ENCODE measurements around the gene IGF1R. TPM values are rescaled to one million over a fixed set of nuclear protein-coding genes. Genes with fewer than 3 reads are reported as not detected.

Gene IGF1R
- total and polyA plus RNA-seq, 2 donors (not counting 3 experiments of a cell fraction or from before 2014, with no cell fraction given), result 16.1 to 59.1 TPM

DNA sequence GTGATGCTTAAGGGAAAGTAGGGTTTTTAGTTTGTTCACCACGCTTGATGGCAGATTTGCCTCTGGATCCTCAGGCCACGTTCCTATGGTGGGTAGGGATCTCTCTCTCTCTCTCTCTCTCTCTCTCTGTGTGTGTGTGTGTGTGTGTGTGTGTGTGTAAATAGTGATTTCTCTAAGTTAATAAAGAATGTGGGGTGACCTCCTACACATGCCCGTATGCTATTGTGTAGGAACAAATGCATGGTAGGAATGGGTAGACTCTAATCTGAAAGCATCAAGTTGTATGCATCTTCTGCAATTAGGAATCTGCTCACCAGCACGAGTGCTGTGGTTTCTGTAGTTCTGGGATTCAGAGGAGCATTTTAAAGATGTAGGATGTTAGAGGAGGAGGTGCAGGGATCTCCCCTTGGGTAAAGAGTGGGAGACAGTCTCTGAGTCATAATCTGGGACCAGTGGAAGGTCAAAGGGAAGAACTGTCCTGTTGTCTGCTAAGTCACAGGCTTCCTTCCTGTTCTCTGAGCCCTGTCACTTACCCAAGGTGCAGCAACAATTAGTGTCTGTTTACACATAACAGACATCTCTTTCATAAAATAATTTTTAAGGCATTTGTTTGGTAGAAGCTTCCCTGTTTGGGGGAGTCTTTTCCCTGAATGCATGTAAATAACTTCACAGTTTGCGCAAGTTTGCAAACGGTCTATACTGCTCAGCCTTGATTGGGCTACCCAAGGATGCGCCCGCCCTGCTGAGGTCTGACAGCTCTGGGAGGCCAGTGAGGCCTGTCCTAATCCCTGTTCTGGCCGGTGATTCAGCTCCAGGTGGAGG is 139.8 kb downstream of the IGF1R start:
- Histone ChIP-seq H3K9ac (replicated peaks; ENCODE audit: extremely low read depth, insufficient read depth, low read length) (no peak overlapping the region), H3K4me3 (replicated peaks in 1 of 3; ENCODE audit: insufficient read depth in 1 of 3, low read depth in 1 of 3, low read length in 3 of 3) (no peak overlapping the region), H3K27ac (ENCODE audit: insufficient read depth, low read depth, low read length) (no peak overlapping the region), H3K9me3 (replicated peaks; ENCODE audit: control insufficient read depth, insufficient read depth, low read length) (no peaks in the 10 kb centered on the region), H3K4me1 (ENCODE audit: control insufficient read depth, extremely low read depth, insufficient read depth, low read length) (peaks cover 3% of the 10 kb centered on the region), H3K9me1 (replicated peaks; ENCODE audit: control insufficient read depth, extremely low read depth, insufficient read depth, low read length) (no peaks in the 10 kb centered on the region), H3K27me3 (ENCODE audit: control insufficient read depth in 2 of 2, insufficient read depth in 2 of 2, low read length in 2 of 2) (no peaks in the 10 kb centered on the region), H4K20me1 (replicated peaks; ENCODE audit: control insufficient read depth, extremely low read depth, insufficient read depth, low read length) (peaks cover 5% of the 10 kb centered on the region), H3K36me3 (ENCODE audit: control insufficient read depth in 2 of 2, extremely low read depth in 1 of 2, insufficient read depth in 2 of 2, low read length in 2 of 2) (no peaks in the 10 kb centered on the region), H3K4me2 (ENCODE audit: insufficient read depth, low read length) (peak overlapping the region; percentile 9), H3K79me2 (ENCODE audit: control insufficient read depth, insufficient read depth, low read length) (peaks cover 7% of the 10 kb centered on the region), H2AFZ (ENCODE audit: low read depth, low read length) (no peak overlapping the region)
- BruUV-seq (replicated peaks), result no TSS peak
- ChIA-PET CTCF (interaction anchor here (0.9 to 1.8 kb wide), 2 partner anchors 63 kb away, joined by 3 to 7 read pairs; no protein-coding TSS in a partner anchor), POLR2A (no interaction called here)
- dilution Hi-C loops (cut with MboI; ENCODE audit: extremely low pct_ligation_motif_present, low sequenced_read_pairs) (no loop called here), intact Hi-C loops (cut with micrococcal nuclease) (loop anchor here (10.0 kb wide), 1 partner anchor 343 kb away; no protein-coding TSS in a partner anchor)
- peak; percentile 41 for TF ChIP-seq FOS (IDR thresholded peaks at IDR 0.05; ENCODE audit: borderline replicate concordance, insufficient read depth, low read length)
- no peak for TF ChIP-seq POLR2A (IDR thresholded peaks at IDR 0.05; ENCODE audit: low read depth, low read length)
- peak; percentile 49 for FAIRE-seq
- no peak for DNase-seq (ENCODE audit: low read depth, low spot score)

DNA sequence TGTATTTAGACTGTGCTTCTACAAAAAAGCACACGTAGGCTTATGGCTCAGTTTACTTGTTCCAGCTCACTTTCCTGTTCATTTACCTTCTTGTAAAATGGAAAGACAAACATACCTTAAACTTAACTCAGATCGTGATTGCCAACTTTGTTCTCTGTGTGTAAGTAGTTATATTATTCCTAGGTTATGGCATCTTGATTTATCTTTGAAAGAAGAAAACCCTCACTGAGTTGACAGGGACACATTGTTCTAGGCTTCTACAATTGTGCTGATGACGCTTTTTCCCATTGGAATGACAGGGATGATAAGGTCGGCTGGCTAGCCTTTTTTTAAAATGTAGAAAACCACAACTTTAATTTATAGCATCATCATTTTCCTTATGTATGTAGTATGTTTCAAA is 140.7 kb downstream of the IGF1R start:
- no peaks in the 10 kb centered on the region for H3K9me3 ChIP-seq (replicated peaks; ENCODE audit: control insufficient read depth, insufficient read depth, low read length)
- DNase-seq (ENCODE audit: low read depth, low spot score) (no peak), FAIRE-seq (no peak)
- dilution Hi-C loops (cut with MboI; ENCODE audit: extremely low pct_ligation_motif_present, low sequenced_read_pairs) (no loop called here), intact Hi-C loops (cut with micrococcal nuclease) (loop anchor here (10.0 kb wide), 1 partner anchor 344 kb away; no protein-coding TSS in a partner anchor)
- ChIA-PET POLR2A (no interaction called here), CTCF (interaction anchor here (1.8 kb wide), 1 partner anchor 62 kb away, joined by 7 read pairs; no protein-coding TSS in a partner anchor)
- peaks cover 5% of the 10 kb centered on the region for H4K20me1 ChIP-seq (replicated peaks; ENCODE audit: control insufficient read depth, extremely low read depth, insufficient read depth, low read length)
- H3K36me3 ChIP-seq (ENCODE audit: control insufficient read depth in 2 of 2, extremely low read depth in 1 of 2, insufficient read depth in 2 of 2, low read length in 2 of 2), result no peaks in the 10 kb centered on the region
- no peak overlapping the region for H2AFZ ChIP-seq (ENCODE audit: low read depth, low read length)
- BruUV-seq (replicated peaks), result no TSS peak
- H3K79me2 ChIP-seq (ENCODE audit: control insufficient read depth, insufficient read depth, low read length), result peaks cover 7% of the 10 kb centered on the region
- TF ChIP-seq POLR2AphosphoS5 (IDR thresholded peaks at IDR 0.05; ENCODE audit: insufficient read depth, low read depth, low read length), result no peak
- TF ChIP-seq, protein P1, sequence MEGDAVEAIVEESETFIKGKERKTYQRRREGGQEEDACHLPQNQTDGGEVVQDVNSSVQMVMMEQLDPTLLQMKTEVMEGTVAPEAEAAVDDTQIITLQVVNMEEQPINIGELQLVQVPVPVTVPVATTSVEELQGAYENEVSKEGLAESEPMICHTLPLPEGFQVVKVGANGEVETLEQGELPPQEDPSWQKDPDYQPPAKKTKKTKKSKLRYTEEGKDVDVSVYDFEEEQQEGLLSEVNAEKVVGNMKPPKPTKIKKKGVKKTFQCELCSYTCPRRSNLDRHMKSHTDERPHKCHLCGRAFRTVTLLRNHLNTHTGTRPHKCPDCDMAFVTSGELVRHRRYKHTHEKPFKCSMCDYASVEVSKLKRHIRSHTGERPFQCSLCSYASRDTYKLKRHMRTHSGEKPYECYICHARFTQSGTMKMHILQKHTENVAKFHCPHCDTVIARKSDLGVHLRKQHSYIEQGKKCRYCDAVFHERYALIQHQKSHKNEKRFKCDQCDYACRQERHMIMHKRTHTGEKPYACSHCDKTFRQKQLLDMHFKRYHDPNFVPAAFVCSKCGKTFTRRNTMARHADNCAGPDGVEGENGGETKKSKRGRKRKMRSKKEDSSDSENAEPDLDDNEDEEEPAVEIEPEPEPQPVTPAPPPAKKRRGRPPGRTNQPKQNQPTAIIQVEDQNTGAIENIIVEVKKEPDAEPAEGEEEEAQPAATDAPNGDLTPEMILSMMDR (IDR thresholded peaks at IDR 0.05; ENCODE audit: extremely low read depth in 1 of 2, insufficient read depth in 1 of 2, low read depth in 1 of 2, low read length in 2 of 2), result no peak
- TF ChIP-seq, protein P2, sequence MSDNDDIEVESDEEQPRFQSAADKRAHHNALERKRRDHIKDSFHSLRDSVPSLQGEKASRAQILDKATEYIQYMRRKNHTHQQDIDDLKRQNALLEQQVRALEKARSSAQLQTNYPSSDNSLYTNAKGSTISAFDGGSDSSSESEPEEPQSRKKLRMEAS (IDR thresholded peaks at IDR 0.05; ENCODE audit: insufficient read depth, insufficient read length), result no peak
- no peak for TF ChIP-seq MYC (IDR thresholded peaks at IDR 0.05; ENCODE audit: low read depth, low read length)
- no peak for TF ChIP-seq EZH2 (IDR thresholded peaks at IDR 0.05; ENCODE audit: borderline replicate concordance, low read depth, low read length, severe bottlenecking)
- no peak for TF ChIP-seq POLR2A (IDR thresholded peaks at IDR 0.05; ENCODE audit: low read depth, low read length)
- H3K9ac ChIP-seq (replicated peaks; ENCODE audit: extremely low read depth, insufficient read depth, low read length), result no peak overlapping the region
- no peak overlapping the region for H3K4me3 ChIP-seq (replicated peaks in 1 of 3; ENCODE audit: insufficient read depth in 1 of 3, low read depth in 1 of 3, low read length in 3 of 3)
- H3K4me2 ChIP-seq (ENCODE audit: insufficient read depth, low read length), result no peak overlapping the region
- H3K27ac ChIP-seq (ENCODE audit: insufficient read depth, low read depth, low read length), result no peak overlapping the region
- peaks cover 3% of the 10 kb centered on the region for H3K4me1 ChIP-seq (ENCODE audit: control insufficient read depth, extremely low read depth, insufficient read depth, low read length)
- no peaks in the 10 kb centered on the region for H3K9me1 ChIP-seq (replicated peaks; ENCODE audit: control insufficient read depth, extremely low read depth, insufficient read depth, low read length)
- no peaks in the 10 kb centered on the region for H3K27me3 ChIP-seq (ENCODE audit: control insufficient read depth in 2 of 2, insufficient read depth in 2 of 2, low read length in 2 of 2)
